K562 (cell line): ENCODE measurements around the gene LGALS14. TPM values are rescaled to one million over a fixed set of nuclear protein-coding genes. Genes with fewer than 3 reads are reported as not detected.

Experiments
- HINFP ChIP-seq: fragments of 450-650 bp; conservative IDR thresholded peaks from 2 replicates; pipeline ENCODE4 v1.6.1; 2016; ENCODE audit warnings: missing genetic modification characterization, low read depth, mild to moderate bottlenecking, control low read depth, missing compliant biosample characterization
- MBD1 ChIP-seq: fragments of 250-450 bp; sonication (Bioruptor Pico); IDR thresholded peaks from 2 replicates; pipeline ENCODE4 v1.8.0; 2022; ENCODE audit warnings: inconsistent platforms
- MCM3 ChIP-seq: fragments of 450-650 bp; IDR thresholded peaks from 2 replicates; pipeline ENCODE4 v1.6.1; 2016
- PHF20 ChIP-seq: fragments of 450-650 bp; IDR thresholded peaks from 2 replicates; pipeline ENCODE4 v1.6.1; 2018; ENCODE audit not compliant: partially characterized antibody
- PURB ChIP-seq: sonication (generic); formaldehyde crosslinking; IDR thresholded peaks from 2 replicates; pipeline ENCODE4 v1.9.0; 2021; ENCODE audit warnings: low read depth, mild to moderate bottlenecking, missing genetic modification reagents
- polyA plus RNA-seq, 8 experiments: library from polyadenylated mRNA; depleted of rRNA in 4 of 8; stranded (reverse) in 5 of 8; unstranded in 3 of 8; fragments of >200 nt; fragmentation: Nextera tagmentation in 2 of 8; fragmentation: Illumina TruSeq in 1 of 8; extraction: Ambion mirVana in 2 of 8; extraction: Trizol in 1 of 8; gene quantifications; 2 replicates each; pipeline versions ENCODE4 v1.2.1 to v1.2.3, GENCODE V29; 2011 to 2014; ENCODE audit warnings: inconsistent platforms in 1 of 8, missing spikeins in 1 of 8
- total RNA-seq, 7 experiments: library from RNA; depleted of rRNA in 6 of 7; stranded (reverse); fragments of >200 nt in 6 of 7; fragmentation: Illumina TruSeq in 2 of 7; extraction: Trizol in 2 of 7; gene quantifications; 2 replicates each; pipeline versions ENCODE4 v1.2.1 to v1.2.3, GENCODE V29; 2011 to 2021; ENCODE audit warnings: low replicate concordance in 1 of 7
- TF ChIP-seq, protein P1 (sequence below): fragments of 450-650 bp; conservative IDR thresholded peaks from 2 replicates; pipeline ENCODE4 v1.6.1; 2016; ENCODE audit warnings: missing genetic modification characterization, low read depth, mild to moderate bottlenecking, missing compliant biosample characterization, moderate library complexity
- TF ChIP-seq, protein P2 (sequence below), 2 experiments: fragments of 450-650 bp; IDR thresholded peaks; 2 replicates each; pipeline ENCODE4 v1.6.1; 2018; ENCODE audit warnings: mild to moderate bottlenecking in 2 of 2, low read depth in 1 of 2; ENCODE audit not compliant: partially characterized antibody in 2 of 2

Gene LGALS14
- total and polyA plus RNA-seq, 9 of the 15 experiments (the other 6 are each of a cell fraction or from before 2014, with no cell fraction given): not detected

GRCh38 chr19:39670998-39671397, 33.3 kb upstream of the LGALS14 start (continued):
- no peak for TF ChIP-seq HINFP (tag)
- TF ChIP-seq PURB: no peak
- TF ChIP-seq, protein P1, sequence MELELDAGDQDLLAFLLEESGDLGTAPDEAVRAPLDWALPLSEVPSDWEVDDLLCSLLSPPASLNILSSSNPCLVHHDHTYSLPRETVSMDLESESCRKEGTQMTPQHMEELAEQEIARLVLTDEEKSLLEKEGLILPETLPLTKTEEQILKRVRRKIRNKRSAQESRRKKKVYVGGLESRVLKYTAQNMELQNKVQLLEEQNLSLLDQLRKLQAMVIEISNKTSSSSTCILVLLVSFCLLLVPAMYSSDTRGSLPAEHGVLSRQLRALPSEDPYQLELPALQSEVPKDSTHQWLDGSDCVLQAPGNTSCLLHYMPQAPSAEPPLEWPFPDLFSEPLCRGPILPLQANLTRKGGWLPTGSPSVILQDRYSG (tag): no peak
- no peak for TF ChIP-seq MCM3
- no peak for TF ChIP-seq MBD1 (CRISPR knock-in tag)
- TF ChIP-seq, protein P2, sequence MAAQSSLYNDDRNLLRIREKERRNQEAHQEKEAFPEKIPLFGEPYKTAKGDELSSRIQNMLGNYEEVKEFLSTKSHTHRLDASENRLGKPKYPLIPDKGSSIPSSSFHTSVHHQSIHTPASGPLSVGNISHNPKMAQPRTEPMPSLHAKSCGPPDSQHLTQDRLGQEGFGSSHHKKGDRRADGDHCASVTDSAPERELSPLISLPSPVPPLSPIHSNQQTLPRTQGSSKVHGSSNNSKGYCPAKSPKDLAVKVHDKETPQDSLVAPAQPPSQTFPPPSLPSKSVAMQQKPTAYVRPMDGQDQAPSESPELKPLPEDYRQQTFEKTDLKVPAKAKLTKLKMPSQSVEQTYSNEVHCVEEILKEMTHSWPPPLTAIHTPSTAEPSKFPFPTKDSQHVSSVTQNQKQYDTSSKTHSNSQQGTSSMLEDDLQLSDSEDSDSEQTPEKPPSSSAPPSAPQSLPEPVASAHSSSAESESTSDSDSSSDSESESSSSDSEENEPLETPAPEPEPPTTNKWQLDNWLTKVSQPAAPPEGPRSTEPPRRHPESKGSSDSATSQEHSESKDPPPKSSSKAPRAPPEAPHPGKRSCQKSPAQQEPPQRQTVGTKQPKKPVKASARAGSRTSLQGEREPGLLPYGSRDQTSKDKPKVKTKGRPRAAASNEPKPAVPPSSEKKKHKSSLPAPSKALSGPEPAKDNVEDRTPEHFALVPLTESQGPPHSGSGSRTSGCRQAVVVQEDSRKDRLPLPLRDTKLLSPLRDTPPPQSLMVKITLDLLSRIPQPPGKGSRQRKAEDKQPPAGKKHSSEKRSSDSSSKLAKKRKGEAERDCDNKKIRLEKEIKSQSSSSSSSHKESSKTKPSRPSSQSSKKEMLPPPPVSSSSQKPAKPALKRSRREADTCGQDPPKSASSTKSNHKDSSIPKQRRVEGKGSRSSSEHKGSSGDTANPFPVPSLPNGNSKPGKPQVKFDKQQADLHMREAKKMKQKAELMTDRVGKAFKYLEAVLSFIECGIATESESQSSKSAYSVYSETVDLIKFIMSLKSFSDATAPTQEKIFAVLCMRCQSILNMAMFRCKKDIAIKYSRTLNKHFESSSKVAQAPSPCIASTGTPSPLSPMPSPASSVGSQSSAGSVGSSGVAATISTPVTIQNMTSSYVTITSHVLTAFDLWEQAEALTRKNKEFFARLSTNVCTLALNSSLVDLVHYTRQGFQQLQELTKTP (IDR thresholded peaks at IDR 0.05; ENCODE audit: low read depth in 1 of 2, partially characterized antibody in 2 of 2): no peak
- no peak for TF ChIP-seq PHF20
